ENCODE results near the gene ADCY5.

Gene ADCY5

GRCh38 chr3:123326531-123326930, 122.4 kb downstream of the ADCY5 start:
- DNase-seq (ENCODE audit: low spot score) = no peak

DNA sequence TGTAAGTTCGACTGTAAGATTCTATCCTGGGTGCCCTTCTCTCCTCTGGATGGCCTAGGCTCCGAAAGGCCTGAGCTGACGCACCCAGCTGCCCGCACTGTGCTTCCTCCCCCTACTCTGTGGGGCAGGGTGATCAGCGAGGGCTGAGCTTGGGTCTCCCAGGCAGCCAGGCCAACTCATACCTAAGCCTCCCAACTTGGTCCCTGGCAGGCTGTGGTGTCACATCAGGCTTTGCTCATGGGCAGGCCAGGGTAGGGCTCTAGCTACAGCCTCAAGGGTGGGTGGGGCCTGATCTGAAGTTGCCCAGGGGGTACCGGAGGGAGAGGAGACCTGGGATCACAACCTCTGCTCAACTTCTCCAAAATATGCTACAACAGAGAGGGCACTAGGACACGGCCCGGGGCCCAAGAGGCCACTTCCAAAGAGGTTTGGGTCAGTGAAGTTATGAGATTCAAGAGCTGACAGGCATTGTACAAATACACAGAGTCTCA, 123.1 kb downstream of the ADCY5 start:
- DNase-seq (ENCODE audit: low spot score) = no peak

- no peak for DNase-seq (ENCODE audit: low spot score)
Observed at GRCh38 chr3:123324880-123325765, 123.8 kb downstream of the ADCY5 start.

DNA sequence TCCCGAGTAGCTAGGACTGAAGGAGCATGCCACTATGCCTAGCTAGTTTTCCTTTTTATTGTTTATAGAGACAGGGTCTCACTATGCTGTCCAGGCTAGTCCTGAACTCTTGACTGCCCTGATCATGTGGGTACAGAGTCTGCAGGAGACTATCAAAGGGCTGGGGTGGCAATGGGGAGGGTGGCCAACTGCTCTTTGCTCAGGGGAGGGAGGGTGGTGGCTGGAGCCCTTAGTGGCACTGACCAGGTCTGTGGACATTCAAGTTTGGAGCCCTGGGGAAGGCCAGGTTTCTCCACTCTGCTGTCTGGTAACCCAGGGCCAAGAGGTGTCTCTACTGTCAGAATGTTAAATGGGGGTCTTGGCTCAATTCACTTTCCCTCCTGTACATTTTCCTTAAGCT, 125.1 kb downstream of the ADCY5 start:
- no peak for DNase-seq (ENCODE audit: low spot score)

DNA sequence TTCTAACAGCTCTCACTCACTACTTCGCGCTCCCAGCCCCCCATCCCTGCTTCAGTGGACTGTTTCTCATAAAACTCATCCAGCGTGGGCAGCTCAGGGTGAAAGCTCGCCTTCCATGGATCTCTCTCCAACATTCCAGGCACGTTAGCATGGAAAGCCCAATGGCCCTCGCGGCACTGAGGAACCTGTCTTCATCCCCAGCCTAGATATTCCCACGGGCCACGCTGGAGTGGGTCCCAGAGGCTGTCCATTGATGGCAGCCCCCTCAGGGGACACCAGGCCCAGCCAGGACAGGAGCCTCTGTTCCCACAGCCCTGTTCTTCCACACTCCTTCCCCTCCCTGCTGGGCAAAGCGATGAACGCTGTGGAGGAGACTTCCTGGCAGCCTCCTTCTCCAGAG, 126.0 kb downstream of the ADCY5 start:
- DNase-seq (ENCODE audit: low spot score) = no peak

DNA sequence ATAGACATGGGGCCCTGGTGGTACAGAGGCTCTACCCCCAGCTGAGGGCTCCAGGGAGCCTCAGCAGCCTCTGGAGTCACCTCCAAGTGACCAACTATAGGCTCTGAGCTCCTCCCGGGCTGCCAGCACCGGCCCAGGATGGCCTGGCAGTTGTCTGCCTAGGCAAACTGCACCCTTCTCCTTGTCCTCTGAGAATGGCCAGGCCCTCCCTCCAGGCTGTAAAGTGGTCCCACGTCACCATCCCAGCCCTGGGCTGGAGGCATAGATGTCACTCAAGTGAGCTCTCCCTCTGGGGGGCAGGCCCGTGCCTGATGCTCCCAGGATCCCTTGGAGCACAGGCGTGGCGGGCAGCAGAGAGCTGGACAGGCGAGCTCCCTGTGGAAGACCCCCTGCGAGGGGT, 127.1 kb downstream of the ADCY5 start:
- DNase-seq (ENCODE audit: low spot score) = no peak

DNA sequence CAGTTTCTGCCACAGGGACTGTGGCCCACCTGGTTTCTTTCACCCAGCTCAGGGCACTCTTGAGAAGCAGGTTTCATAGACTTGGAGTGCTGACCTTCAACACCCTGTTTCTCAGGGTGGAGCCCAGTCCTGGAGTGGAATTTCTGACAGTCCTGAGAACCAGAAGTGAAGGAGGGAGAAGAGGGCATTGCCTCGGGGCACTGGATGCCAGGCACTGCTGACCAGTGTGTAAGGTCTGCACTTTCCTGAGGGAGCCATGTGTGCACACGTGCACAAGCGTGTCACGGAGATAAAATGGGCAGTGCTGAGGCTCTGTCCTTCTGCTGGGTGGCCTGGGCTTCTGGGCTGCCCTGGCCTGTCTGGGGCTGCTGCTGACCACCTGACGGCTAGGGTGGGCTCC, 128.7 kb downstream of the ADCY5 start:
- no peak for DNase-seq (ENCODE audit: low spot score)

DNA sequence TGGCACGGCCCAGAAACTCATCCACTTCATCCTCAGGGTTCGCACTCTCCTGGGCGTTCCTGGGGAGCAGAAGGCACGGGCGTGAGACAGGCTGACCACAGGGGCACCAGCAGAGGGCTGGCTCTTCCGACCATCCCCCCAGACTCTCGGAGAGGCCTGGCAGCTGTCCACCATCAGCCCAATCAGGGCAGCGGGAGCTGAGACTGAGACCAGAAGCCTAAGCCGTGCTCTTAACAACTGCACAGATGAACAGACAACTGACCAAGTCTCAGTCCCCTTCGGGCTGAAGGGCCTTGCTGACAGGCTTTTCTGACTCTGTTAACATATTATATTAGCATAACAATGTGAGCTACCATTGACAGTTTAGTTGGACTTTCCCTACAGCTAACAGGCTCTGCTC, 129.1 kb downstream of the ADCY5 start:
- no peak for DNase-seq (ENCODE audit: low spot score)

- DNase-seq (ENCODE audit: low spot score) = no peak
Observed at GRCh38 chr3:123318374-123318773, 130.5 kb downstream of the ADCY5 start.

- no peak for DNase-seq (ENCODE audit: low spot score)
Observed at GRCh38 chr3:123317716-123318115, 131.2 kb downstream of the ADCY5 start.

- DNase-seq (ENCODE audit: low spot score) = no peak
Observed at GRCh38 chr3:123315271-123315595, 133.7 kb downstream of the ADCY5 start.

GRCh38 chr3:123314359-123315270, 134.3 kb downstream of the ADCY5 start:
- no peak for DNase-seq (ENCODE audit: low spot score)

GRCh38 chr3:123313889-123314288, 135.0 kb downstream of the ADCY5 start:
- DNase-seq (ENCODE audit: low spot score) = no peak

GRCh38 chr3:123312331-123313265, 136.3 kb downstream of the ADCY5 start:
- no peak for DNase-seq (ENCODE audit: low spot score)

- no peak for DNase-seq (ENCODE audit: low spot score)
Observed at GRCh38 chr3:123311201-123311600, 137.7 kb downstream of the ADCY5 start.

GRCh38 chr3:123310741-123311140, 138.1 kb downstream of the ADCY5 start:
- DNase-seq (ENCODE audit: low spot score) = no peak

GRCh38 chr3:123310186-123310585, 138.7 kb downstream of the ADCY5 start:
- no peak for DNase-seq (ENCODE audit: low spot score)

GRCh38 chr3:123307064-123307463, 141.8 kb downstream of the ADCY5 start:
- no peak for DNase-seq (ENCODE audit: low spot score)

DNA sequence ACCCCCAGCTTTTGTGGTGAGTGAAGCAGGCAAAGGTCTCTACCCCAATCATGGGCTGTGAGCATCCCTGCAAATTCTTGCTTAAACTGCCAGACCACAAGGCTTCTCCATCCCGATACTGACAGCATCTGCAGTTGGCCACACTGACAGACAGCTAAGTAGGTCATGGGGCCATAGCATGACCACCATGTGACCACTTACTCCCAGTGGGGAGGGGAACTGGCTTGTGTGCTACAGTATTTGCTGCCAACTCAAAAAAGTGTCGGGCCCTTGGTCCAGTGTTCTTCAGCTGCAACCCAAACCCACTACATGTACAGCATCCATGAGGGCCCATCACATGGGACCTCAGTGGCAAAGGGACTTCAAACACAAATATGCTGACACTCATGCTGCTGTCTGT, 143.7 kb downstream of the ADCY5 start:
- no peak for DNase-seq (ENCODE audit: low spot score)

- no peak for DNase-seq (ENCODE audit: low spot score)
Observed at GRCh38 chr3:123303976-123304560, 144.8 kb downstream of the ADCY5 start.

GRCh38 chr3:123302961-123303360, 145.9 kb downstream of the ADCY5 start:
- no peak for DNase-seq (ENCODE audit: low spot score)
